Gastrocnemius medialis (tissue), 4 donors: ENCODE data around the gene EIF2D.

Experiments
- CTCF ChIP-seq, 5 experiments: fragments of 450-650 bp in 3 of 5; fragments of 200-600 bp in 2 of 5; sonication (generic) in 2 of 5; IDR thresholded peaks in 4 of 5; conservative IDR thresholded peaks in 1 of 5; 1 replicate in 4 of 5; 2 replicates in 1 of 5; pipeline ENCODE4 v1.5.1; 2016 to 2019; ENCODE audit warnings: antibody characterized with exemption in 5 of 5, mild to moderate bottlenecking in 3 of 5, moderate library complexity in 3 of 5
- POLR2A ChIP-seq, 2 donors: fragments of 450-650 bp; IDR thresholded peaks; one replicate each; pipeline ENCODE4 v1.6.1; 2017; ENCODE audit warnings: antibody characterized with exemption in 2 of 2, mild to moderate bottlenecking in 2 of 2, moderate library complexity in 2 of 2

GRCh38 chr1:206554701-206555472, 57.4 kb downstream of the EIF2D start:
- no peak for TF ChIP-seq CTCF (IDR thresholded peaks at IDR 0.05 in 4 of 5, conservative IDR thresholded peaks at IDR 0.05 in 1 of 5)
- TF ChIP-seq POLR2A (IDR thresholded peaks at IDR 0.05): no peak
